Measurements from ENCODE around the gene KIAA0825.

The KIAA0825 gene

GRCh38 chr5:94283093-94283492 is 335.3 kb downstream of the KIAA0825 start:
- no peak overlapping the region for H3K4me3 ChIP-seq (ENCODE audit: low read depth, low read length)
- DNase-seq (ENCODE audit: low read depth), result no peak
- TF ChIP-seq CTCF (IDR thresholded peaks at IDR 0.05; ENCODE audit: low read depth, low read length) (no peak), MAX (IDR thresholded peaks at IDR 0.05; ENCODE audit: low read depth, low read length) (no peak), MYC (IDR thresholded peaks at IDR 0.05; ENCODE audit: low read depth, low read length) (no peak), POLR2A (IDR thresholded peaks at IDR 0.05; ENCODE audit: extremely low read depth, insufficient read length) (no peak)

DNA sequence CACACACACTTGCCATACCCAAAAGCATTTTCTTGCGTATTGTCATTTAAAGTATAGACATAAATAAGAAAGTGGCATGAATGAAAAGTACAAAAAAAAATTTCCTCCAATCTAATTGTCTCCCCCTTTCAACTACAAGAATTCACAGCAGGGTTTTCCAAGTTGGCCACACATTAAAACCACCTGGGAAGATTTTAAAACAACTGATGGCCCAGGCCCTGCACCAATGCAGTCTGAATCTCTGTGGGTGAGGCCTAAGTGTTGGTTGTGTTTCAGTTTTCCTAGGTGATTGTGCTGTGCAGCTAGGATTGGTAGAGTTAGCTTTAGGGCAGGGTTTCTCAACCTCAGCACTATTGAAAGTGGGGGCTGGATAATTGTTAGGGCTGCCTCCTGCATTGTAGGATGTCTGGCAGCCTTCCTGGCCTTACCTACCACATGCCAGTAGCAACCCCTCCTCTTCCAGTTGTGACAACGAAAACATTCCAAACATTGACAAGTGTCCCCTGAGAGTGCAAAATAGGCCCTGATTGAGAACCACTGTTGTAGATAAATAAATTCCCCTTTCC is 337.1 kb downstream of the KIAA0825 start:
- no peak overlapping the region for H3K4me3 ChIP-seq (ENCODE audit: low read depth, low read length)
- DNase-seq (ENCODE audit: low read depth), result no peak
- TF ChIP-seq MYC (IDR thresholded peaks at IDR 0.05; ENCODE audit: low read depth, low read length), result no peak
- TF ChIP-seq CTCF (IDR thresholded peaks at IDR 0.05; ENCODE audit: low read depth, low read length), result no peak
- TF ChIP-seq POLR2A (IDR thresholded peaks at IDR 0.05; ENCODE audit: extremely low read depth, insufficient read length), result no peak
- TF ChIP-seq MAX (IDR thresholded peaks at IDR 0.05; ENCODE audit: low read depth, low read length), result no peak

- no peak overlapping the region for H3K4me3 ChIP-seq (ENCODE audit: low read depth, low read length)
- TF ChIP-seq CTCF (IDR thresholded peaks at IDR 0.05; ENCODE audit: low read depth, low read length) (no peak), POLR2A (IDR thresholded peaks at IDR 0.05; ENCODE audit: extremely low read depth, insufficient read length) (no peak), MYC (IDR thresholded peaks at IDR 0.05; ENCODE audit: low read depth, low read length) (no peak)
- DNase-seq (ENCODE audit: low read depth), result peak; percentile 14
Observed at GRCh38 chr5:94276751-94277150, 341.7 kb downstream of the KIAA0825 start.

DNA sequence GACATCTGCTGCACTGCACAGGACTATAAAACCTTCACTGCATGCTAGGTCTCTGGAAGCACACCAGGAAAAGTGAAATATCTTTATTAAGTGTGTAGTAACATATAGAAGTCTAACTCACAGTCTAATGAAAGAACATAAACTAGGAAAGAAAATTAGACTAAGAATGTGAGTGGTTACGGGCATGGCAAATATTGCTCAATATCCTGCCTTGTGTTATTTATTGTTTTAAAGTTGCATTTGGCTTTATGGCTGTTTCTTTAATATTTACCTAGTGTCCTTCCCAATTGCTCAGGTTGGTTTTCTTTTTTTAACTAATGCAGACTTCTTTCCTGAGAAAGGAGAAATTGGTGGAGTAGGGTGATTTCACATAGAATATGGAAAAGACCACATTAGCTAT is 342.4 kb downstream of the KIAA0825 start:
- no peak overlapping the region for H3K4me3 ChIP-seq (ENCODE audit: low read depth, low read length)
- DNase-seq (ENCODE audit: low read depth), result no peak
- no peak for TF ChIP-seq MAX (IDR thresholded peaks at IDR 0.05; ENCODE audit: low read depth, low read length)
- TF ChIP-seq POLR2A (IDR thresholded peaks at IDR 0.05; ENCODE audit: extremely low read depth, insufficient read length), result no peak
- no peak for TF ChIP-seq CTCF (IDR thresholded peaks at IDR 0.05; ENCODE audit: low read depth, low read length)
- TF ChIP-seq MYC (IDR thresholded peaks at IDR 0.05; ENCODE audit: low read depth, low read length), result no peak

GRCh38 chr5:94274707-94275106 is 343.7 kb downstream of the KIAA0825 start:
- no peak for DNase-seq (ENCODE audit: low read depth)
- TF ChIP-seq MAX (IDR thresholded peaks at IDR 0.05; ENCODE audit: low read depth, low read length) (no peak), MYC (IDR thresholded peaks at IDR 0.05; ENCODE audit: low read depth, low read length) (no peak), POLR2A (IDR thresholded peaks at IDR 0.05; ENCODE audit: extremely low read depth, insufficient read length) (no peak), CTCF (IDR thresholded peaks at IDR 0.05; ENCODE audit: low read depth, low read length) (no peak)
- H3K4me3 ChIP-seq (ENCODE audit: low read depth, low read length), result no peak overlapping the region

DNA sequence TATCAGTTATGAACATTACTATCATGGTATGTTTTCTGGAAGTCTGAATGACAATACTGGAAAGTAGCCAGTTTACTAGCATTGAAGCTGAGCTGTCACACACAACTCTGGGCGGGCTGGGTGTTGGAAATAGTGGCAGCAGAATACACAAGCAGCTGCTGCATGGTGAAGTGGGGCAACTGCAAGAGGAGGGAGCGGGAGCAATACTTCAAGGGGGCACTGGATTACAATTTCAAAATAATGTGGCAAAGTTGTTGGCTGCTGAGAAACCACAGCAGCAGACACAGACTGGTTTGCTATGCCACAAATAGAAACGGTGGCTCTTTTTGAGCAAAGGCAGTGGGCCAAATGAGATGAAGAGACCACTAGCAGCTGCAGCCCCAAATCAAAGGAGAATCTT is 350.2 kb downstream of the KIAA0825 start:
- no peak for TF ChIP-seq CTCF (IDR thresholded peaks at IDR 0.05; ENCODE audit: low read depth, low read length)
- no peak for TF ChIP-seq POLR2A (IDR thresholded peaks at IDR 0.05; ENCODE audit: extremely low read depth, insufficient read length)
- TF ChIP-seq MAX (IDR thresholded peaks at IDR 0.05; ENCODE audit: low read depth, low read length), result no peak
- TF ChIP-seq MYC (IDR thresholded peaks at IDR 0.05; ENCODE audit: low read depth, low read length), result no peak
- peak; percentile 20 for DNase-seq (ENCODE audit: low read depth)
- H3K4me3 ChIP-seq (ENCODE audit: low read depth, low read length), result no peak overlapping the region
